ENCODE results near the gene FAM47C.

GRCh38 chrX:36986231-36986630 lies 21.9 kb upstream of the FAM47C start:
- TF ChIP-seq ZNF274 (IDR thresholded peaks at IDR 0.05; ENCODE audit: low read depth, low read length) = no peak
- TF ChIP-seq SUZ12 (IDR thresholded peaks at IDR 0.05; ENCODE audit: extremely low read depth, insufficient read depth, insufficient read length) = no peak
